Natural killer cell (primary cell): ENCODE measurements around the gene VDAC1. TPM values are rescaled to one million over a fixed set of nuclear protein-coding genes. Genes with fewer than 3 reads are reported as not detected.

Source experiments
- ATAC-seq, 3 donors: fragments of 150-1000 bp in 2 of 3; fragments of 200-7000 bp in 1 of 3; cut with Tn5 transposase; 1 replicate in 1 of 3; 2 replicates in 2 of 3; pipeline ENCODE4 v1.10.0; 2021; ENCODE audit warnings: mild to moderate bottlenecking in 2 of 3, moderate library complexity in 2 of 3
- DNase-seq, 2 donors: peaks; one replicate each; pipeline versions ENCODE4 v3.0.0 to v3.0.0-alpha.2; 2013 to 2021; ENCODE audit warnings: mixed read lengths in 1 of 2
- H3K27ac ChIP-seq: one replicate; pipeline ENCODE4 v1.5.1; 2013; ENCODE audit warnings: mild to moderate bottlenecking, low read length
- H3K27me3 ChIP-seq: one replicate; pipeline ENCODE4 v1.6.1; 2013; ENCODE audit warnings: low read length; ENCODE audit not compliant: control insufficient read depth, insufficient read depth
- H3K36me3 ChIP-seq: one replicate; pipeline ENCODE4 v1.6.1; 2013; ENCODE audit warnings: low read length; ENCODE audit not compliant: control insufficient read depth, insufficient read depth
- H3K4me1 ChIP-seq: one replicate; pipeline ENCODE4 v1.6.1; 2013; ENCODE audit warnings: low read length; ENCODE audit not compliant: control insufficient read depth, insufficient read depth
- H3K4me3 ChIP-seq: one replicate; pipeline ENCODE4 v1.5.1; 2013; ENCODE audit warnings: low read length
- H3K9me3 ChIP-seq: one replicate; pipeline ENCODE4 v1.6.1; 2013; ENCODE audit warnings: low read length; ENCODE audit not compliant: control insufficient read depth, insufficient read depth
- H3K27ac Mint-ChIP-seq, 2 donors: one replicate each; pipeline ENCODE4 v1.8.0; 2022; ENCODE audit warnings: mild to moderate bottlenecking in 2 of 2, mixed read lengths in 2 of 2, moderate library complexity in 1 of 2
- H3K27me3 Mint-ChIP-seq, 2 donors: one replicate each; pipeline ENCODE4 v1.8.0; 2022; ENCODE audit warnings: low read depth in 2 of 2, mixed read lengths in 2 of 2
- H3K36me3 Mint-ChIP-seq: one replicate; pipeline ENCODE4 v1.8.0; 2022; ENCODE audit warnings: mixed read lengths
- H3K4me1 Mint-ChIP-seq, 2 donors: one replicate each; pipeline ENCODE4 v1.8.0; 2022; ENCODE audit warnings: mixed read lengths in 2 of 2
- H3K4me3 Mint-ChIP-seq: one replicate; pipeline ENCODE4 v1.8.0; 2022; ENCODE audit warnings: mild to moderate bottlenecking, moderate library complexity, mixed read lengths
- H3K9me3 Mint-ChIP-seq, 2 donors: one replicate each; pipeline ENCODE4 v1.8.0; 2022; ENCODE audit warnings: mixed read lengths in 2 of 2
- WGBS: methylation state at CpG from one replicate; pipeline ENCODE4 v1.1.7; 2013; ENCODE audit warnings: missing lambda C conversion rate; ENCODE audit not compliant: insufficient coverage; 5-methylcytosine and 5-hydroxymethylcytosine counted together
- intact Hi-C: fragments of 100-400 bp; cut with micrococcal nuclease; formaldehyde crosslinking; loops from one replicate; pipeline ENCODE4 v1.14.2; 2022
- total RNA-seq, 4 donors: library from RNA; stranded (reverse); fragments of 120-200 nt in 1 of 4; gene quantifications; one replicate each; pipeline versions ENCODE4 v1.2.3 to v1.2.4, GENCODE V29; 2013 to 2022
- TF ChIP-seq, protein P1 (sequence below): fragments of 200-600 bp; IDR thresholded peaks from one replicate; pipeline ENCODE4 v1.8.0; 2022; ENCODE audit warnings: antibody characterized with exemption

Gene VDAC1
- total RNA-seq, 3 donors from 2014 or later (not counting 1 experiment from before 2014, with no cell fraction given), result 54.0 to 63.3 (median 60.2) TPM

DNA sequence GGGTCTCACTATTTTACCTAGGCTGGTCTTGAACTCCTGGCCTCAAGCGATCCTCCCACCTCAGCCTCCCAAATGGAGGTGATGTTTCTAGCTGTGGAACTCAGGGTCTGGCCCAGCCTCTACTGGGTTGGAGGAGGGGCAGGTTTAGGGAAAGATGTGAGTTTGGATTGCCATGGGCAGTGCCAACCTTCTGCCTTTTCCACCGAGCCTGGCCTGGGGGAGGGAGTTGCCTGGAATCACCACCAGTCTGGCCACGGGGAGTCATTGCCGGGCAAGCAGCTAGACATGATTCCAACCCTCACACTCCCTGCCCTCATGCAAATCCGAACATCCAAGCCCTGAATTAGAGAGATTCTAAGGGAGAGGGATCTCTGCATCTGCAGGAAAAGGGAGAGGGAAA lies 21.0 kb upstream of the VDAC1 start:
- Histone ChIP-seq H3K4me1 (no peaks in the 10 kb centered on the region), H3K27ac (no peak overlapping the region), H3K36me3 (no peaks in the 10 kb centered on the region), H3K4me3 (no peak overlapping the region), H3K9me3 (no peaks in the 10 kb centered on the region), H3K27me3 (no peaks in the 10 kb centered on the region)
- WGBS, result 100% methylated on average over 2 of the region's 5 CpGs
- DNase-seq (no peak), ATAC-seq (no peak)
- intact Hi-C loops, result no loop called here
- Mint-ChIP-seq H3K9me3 (no peaks in the 10 kb centered on the region), H3K4me1 (no peaks in the 10 kb centered on the region), H3K27ac (no peak overlapping the region), H3K4me3 (no peak overlapping the region), H3K27me3 (peaks cover 0 to 4% of the 10 kb centered on the region in 2 donors), H3K36me3 (no peaks in the 10 kb centered on the region)
- TF ChIP-seq, protein P1, sequence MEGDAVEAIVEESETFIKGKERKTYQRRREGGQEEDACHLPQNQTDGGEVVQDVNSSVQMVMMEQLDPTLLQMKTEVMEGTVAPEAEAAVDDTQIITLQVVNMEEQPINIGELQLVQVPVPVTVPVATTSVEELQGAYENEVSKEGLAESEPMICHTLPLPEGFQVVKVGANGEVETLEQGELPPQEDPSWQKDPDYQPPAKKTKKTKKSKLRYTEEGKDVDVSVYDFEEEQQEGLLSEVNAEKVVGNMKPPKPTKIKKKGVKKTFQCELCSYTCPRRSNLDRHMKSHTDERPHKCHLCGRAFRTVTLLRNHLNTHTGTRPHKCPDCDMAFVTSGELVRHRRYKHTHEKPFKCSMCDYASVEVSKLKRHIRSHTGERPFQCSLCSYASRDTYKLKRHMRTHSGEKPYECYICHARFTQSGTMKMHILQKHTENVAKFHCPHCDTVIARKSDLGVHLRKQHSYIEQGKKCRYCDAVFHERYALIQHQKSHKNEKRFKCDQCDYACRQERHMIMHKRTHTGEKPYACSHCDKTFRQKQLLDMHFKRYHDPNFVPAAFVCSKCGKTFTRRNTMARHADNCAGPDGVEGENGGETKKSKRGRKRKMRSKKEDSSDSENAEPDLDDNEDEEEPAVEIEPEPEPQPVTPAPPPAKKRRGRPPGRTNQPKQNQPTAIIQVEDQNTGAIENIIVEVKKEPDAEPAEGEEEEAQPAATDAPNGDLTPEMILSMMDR, result no peak

DNA sequence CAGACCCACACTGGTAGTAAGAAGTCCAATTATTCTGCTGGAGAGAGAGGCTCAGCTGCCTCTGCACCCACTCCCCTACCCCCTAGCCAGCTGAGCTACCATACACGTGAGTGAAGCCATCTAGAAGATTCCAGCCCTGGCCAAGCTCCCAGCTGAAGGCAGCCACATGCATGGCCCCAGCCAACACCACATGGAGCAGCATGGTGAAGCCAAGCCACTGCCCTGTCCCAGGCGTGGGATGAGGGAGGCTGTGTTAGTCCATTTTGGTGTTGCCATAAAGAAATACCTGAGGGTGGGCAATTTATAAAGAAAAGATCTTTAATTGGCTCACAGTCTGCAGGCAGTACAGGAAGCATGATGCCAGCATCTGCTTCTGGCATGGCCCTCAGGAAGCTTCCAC lies 20.0 kb upstream of the VDAC1 start:
- Mint-ChIP-seq H3K4me1 (no peaks in the 10 kb centered on the region), H3K4me3 (no peak overlapping the region), H3K27me3 (peaks cover 0 to 4% of the 10 kb centered on the region in 2 donors), H3K36me3 (no peaks in the 10 kb centered on the region), H3K9me3 (no peaks in the 10 kb centered on the region), H3K27ac (no peak overlapping the region)
- no peak for DNase-seq
- 78% methylated on average over 2 of the region's 2 CpGs for WGBS
- H3K4me3 ChIP-seq, result no peak overlapping the region
- intact Hi-C loops, result no loop called here
- TF ChIP-seq, protein P1, result no peak
- no peak for ATAC-seq
- H3K27ac ChIP-seq, result no peak overlapping the region
- H3K9me3 ChIP-seq, result no peaks in the 10 kb centered on the region
- H3K27me3 ChIP-seq, result no peaks in the 10 kb centered on the region
- no peaks in the 10 kb centered on the region for H3K36me3 ChIP-seq
- H3K4me1 ChIP-seq, result no peaks in the 10 kb centered on the region

DNA sequence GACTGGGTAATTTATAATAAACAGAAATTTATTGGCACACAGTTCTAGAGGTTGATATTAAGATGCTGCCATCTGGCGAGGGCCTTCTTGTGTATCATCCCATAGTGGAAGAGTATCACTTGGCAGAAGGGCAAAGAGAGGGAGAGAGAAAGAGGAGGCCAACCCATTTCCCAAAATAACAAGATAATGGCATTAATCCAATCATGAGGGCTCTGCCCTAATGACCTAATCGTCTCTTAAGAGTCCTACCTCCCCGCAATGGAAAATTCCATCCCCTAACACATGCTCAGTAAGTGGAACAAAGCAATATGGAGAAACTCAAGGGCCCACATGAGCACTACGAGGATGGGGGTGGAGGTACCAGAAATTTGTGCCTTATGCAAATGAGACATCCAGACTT lies 17.6 kb upstream of the VDAC1 start:
- Mint-ChIP-seq H3K27ac (no peak overlapping the region), H3K9me3 (no peaks in the 10 kb centered on the region), H3K4me1 (no peaks in the 10 kb centered on the region), H3K4me3 (no peak overlapping the region), H3K36me3 (no peaks in the 10 kb centered on the region), H3K27me3 (peaks cover 0 to 4% of the 10 kb centered on the region in 2 donors)
- TF ChIP-seq, protein P1, result no peak
- Histone ChIP-seq H3K36me3 (no peaks in the 10 kb centered on the region), H3K27me3 (no peaks in the 10 kb centered on the region), H3K4me1 (no peaks in the 10 kb centered on the region), H3K27ac (no peak overlapping the region), H3K9me3 (no peaks in the 10 kb centered on the region), H3K4me3 (no peak overlapping the region)
- DNase-seq (no peak), ATAC-seq (no peak)
- intact Hi-C loops, result no loop called here
- WGBS, result 81% methylated on average over 3 of the region's 4 CpGs

DNA sequence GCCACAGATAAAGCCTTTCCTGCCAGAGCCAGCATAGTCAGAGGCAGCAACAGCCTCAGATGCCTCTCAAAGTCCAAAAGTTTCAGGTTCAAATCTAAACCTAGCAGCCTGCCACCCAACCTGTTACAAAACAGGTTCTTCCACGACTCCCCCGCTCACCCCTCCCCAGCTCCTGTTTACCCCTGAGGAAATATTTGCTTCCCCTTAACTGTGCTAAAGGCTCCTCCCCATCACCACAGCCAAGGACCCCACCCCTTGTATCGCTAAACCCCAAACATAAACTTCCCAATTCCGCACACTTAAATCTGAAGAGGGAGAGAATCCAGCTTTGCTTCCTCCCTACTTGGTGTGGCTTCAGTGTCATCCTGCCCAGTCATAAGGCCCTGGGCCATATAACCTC lies 15.4 kb upstream of the VDAC1 start:
- Histone ChIP-seq H3K4me3 (no peak overlapping the region), H3K4me1 (no peaks in the 10 kb centered on the region), H3K27me3 (no peaks in the 10 kb centered on the region), H3K27ac (no peak overlapping the region), H3K36me3 (no peaks in the 10 kb centered on the region), H3K9me3 (no peaks in the 10 kb centered on the region)
- ATAC-seq (no peak), DNase-seq (no peak)
- intact Hi-C loops, result no loop called here
- H3K27ac Mint-ChIP-seq, result no peak overlapping the region
- TF ChIP-seq, protein P1, result no peak
- H3K4me1 Mint-ChIP-seq, result no peaks in the 10 kb centered on the region
- H3K36me3 Mint-ChIP-seq, result no peaks in the 10 kb centered on the region
- no peak overlapping the region for H3K4me3 Mint-ChIP-seq
- H3K27me3 Mint-ChIP-seq, result peaks cover 0 to 3% of the 10 kb centered on the region in 2 donors
- no peaks in the 10 kb centered on the region for H3K9me3 Mint-ChIP-seq
- 63% methylated on average over 4 of the region's 4 CpGs for WGBS
